Measurements from ENCODE around the gene PRR5. TPM values are rescaled to one million over a fixed set of nuclear protein-coding genes. Genes with fewer than 3 reads are reported as not detected.
A peak's percentile ranks its signal among the peaks of the same experiment; 100 is the strongest.

The PRR5 gene
- total and polyA plus RNA-seq, 2 donors, result 5.9 to 16.2 TPM

GRCh38 chr22:44724416-44724815 is 22.4 kb downstream of the PRR5 start:
- H3K4me1 ChIP-seq (ENCODE audit: control insufficient read depth in 2 of 2, insufficient read depth in 2 of 2, low read length in 2 of 2), result peaks cover 2 to 27% of the 10 kb centered on the region in 2 donors
- WGBS, result 97% methylated on average over 6 of the region's 6 CpGs
- peaks cover 0 to 13% of the 10 kb centered on the region in 2 donors for H3K36me3 ChIP-seq (ENCODE audit: control insufficient read depth in 2 of 2, insufficient read depth in 2 of 2, low read length in 1 of 2)
- no peak overlapping the region for H3K27ac ChIP-seq (ENCODE audit: low read depth in 1 of 2, low read length in 1 of 2)
- H3K9me3 ChIP-seq (ENCODE audit: control insufficient read depth in 2 of 2, insufficient read depth in 1 of 2, low read length in 1 of 2), result no peaks in the 10 kb centered on the region
- H3K27me3 ChIP-seq (ENCODE audit: control insufficient read depth in 2 of 2, insufficient read depth in 1 of 2, low read length in 1 of 2), result no peaks in the 10 kb centered on the region
- no peak for DNase-seq (ENCODE audit: low read depth in 6 of 9, low spot score in 9 of 9)
- no peak overlapping the region for H3K4me3 ChIP-seq (ENCODE audit: low read length in 2 of 2)

GRCh38 chr22:44724859-44725258 is 22.9 kb downstream of the PRR5 start:
- Histone ChIP-seq H3K27me3 (ENCODE audit: control insufficient read depth in 2 of 2, insufficient read depth in 1 of 2, low read length in 1 of 2) (peaks cover 0 to 2% of the 10 kb centered on the region in 2 donors), H3K27ac (ENCODE audit: low read depth in 1 of 2, low read length in 1 of 2) (no peak overlapping the region), H3K4me1 (ENCODE audit: control insufficient read depth in 2 of 2, insufficient read depth in 2 of 2, low read length in 2 of 2) (peaks cover 5 to 27% of the 10 kb centered on the region in 2 donors), H3K36me3 (ENCODE audit: control insufficient read depth in 2 of 2, insufficient read depth in 2 of 2, low read length in 1 of 2) (peaks cover 0 to 13% of the 10 kb centered on the region in 2 donors), H3K4me3 (ENCODE audit: low read length in 2 of 2) (no peak overlapping the region), H3K9me3 (ENCODE audit: control insufficient read depth in 2 of 2, insufficient read depth in 1 of 2, low read length in 1 of 2) (no peaks in the 10 kb centered on the region)
- WGBS, result 95% methylated on average over 8 of the region's 8 CpGs
- DNase-seq (ENCODE audit: low read depth in 6 of 9, low spot score in 9 of 9), result no peak

- peaks cover 0 to 11% of the 10 kb centered on the region in 2 donors for H3K36me3 ChIP-seq (ENCODE audit: control insufficient read depth in 2 of 2, insufficient read depth in 2 of 2, low read length in 1 of 2)
- DNase-seq (ENCODE audit: low read depth in 6 of 9, low spot score in 9 of 9), result no peak
These were observed 24.4 kb downstream of the PRR5 start for GRCh38 chr22:44726439-44726838.

GRCh38 chr22:44727148-44727547 is 25.1 kb downstream of the PRR5 start:
- WGBS, result 97% methylated on average over 21 of the region's 21 CpGs
- no peak for DNase-seq (ENCODE audit: low read depth in 6 of 9, low spot score in 9 of 9)
- Histone ChIP-seq H3K27ac (ENCODE audit: low read depth in 1 of 2, low read length in 1 of 2) (no peak overlapping the region), H3K4me3 (ENCODE audit: low read length in 2 of 2) (no peak overlapping the region), H3K36me3 (ENCODE audit: control insufficient read depth in 2 of 2, insufficient read depth in 2 of 2, low read length in 1 of 2) (peaks cover 0 to 11% of the 10 kb centered on the region in 2 donors), H3K9me3 (ENCODE audit: control insufficient read depth in 2 of 2, insufficient read depth in 1 of 2, low read length in 1 of 2) (peaks cover 0 to 3% of the 10 kb centered on the region in 2 donors), H3K27me3 (ENCODE audit: control insufficient read depth in 2 of 2, insufficient read depth in 1 of 2, low read length in 1 of 2) (peaks cover 0 to 2% of the 10 kb centered on the region in 2 donors), H3K4me1 (ENCODE audit: control insufficient read depth in 2 of 2, insufficient read depth in 2 of 2, low read length in 2 of 2) (peaks cover 5 to 22% of the 10 kb centered on the region in 2 donors)

More at GRCh38 chr22:44726439-44726838, 24.4 kb downstream of the PRR5 start:
- WGBS, result 98% methylated on average over 11 of the region's 11 CpGs
- H3K27me3 ChIP-seq (ENCODE audit: control insufficient read depth in 2 of 2, insufficient read depth in 1 of 2, low read length in 1 of 2), result peaks cover 0 to 2% of the 10 kb centered on the region in 2 donors
- H3K9me3 ChIP-seq (ENCODE audit: control insufficient read depth in 2 of 2, insufficient read depth in 1 of 2, low read length in 1 of 2), result peaks cover 0 to 3% of the 10 kb centered on the region in 2 donors
- no peak overlapping the region for H3K4me3 ChIP-seq (ENCODE audit: low read length in 2 of 2)
- H3K27ac ChIP-seq (ENCODE audit: low read depth in 1 of 2, low read length in 1 of 2), result no peak overlapping the region
- peaks cover 5 to 22% of the 10 kb centered on the region in 2 donors for H3K4me1 ChIP-seq (ENCODE audit: control insufficient read depth in 2 of 2, insufficient read depth in 2 of 2, low read length in 2 of 2)

- peaks cover 0 to 11% of the 10 kb centered on the region in 2 donors for H3K36me3 ChIP-seq (ENCODE audit: control insufficient read depth in 2 of 2, insufficient read depth in 2 of 2, low read length in 1 of 2)
- H3K27me3 ChIP-seq (ENCODE audit: control insufficient read depth in 2 of 2, insufficient read depth in 1 of 2, low read length in 1 of 2), result peaks cover 0 to 2% of the 10 kb centered on the region in 2 donors
- 88% methylated on average over 13 of the region's 13 CpGs for WGBS
- H3K9me3 ChIP-seq (ENCODE audit: control insufficient read depth in 2 of 2, insufficient read depth in 1 of 2, low read length in 1 of 2), result peaks cover 0 to 3% of the 10 kb centered on the region in 2 donors
- H3K27ac ChIP-seq (ENCODE audit: low read depth in 1 of 2, low read length in 1 of 2), result no peak overlapping the region
- H3K4me1 ChIP-seq (ENCODE audit: control insufficient read depth in 2 of 2, insufficient read depth in 2 of 2, low read length in 2 of 2), result peaks cover 5 to 22% of the 10 kb centered on the region in 2 donors
- DNase-seq (ENCODE audit: low read depth in 6 of 9, low spot score in 9 of 9), result no peak
- no peak overlapping the region for H3K4me3 ChIP-seq (ENCODE audit: low read length in 2 of 2)
These were observed 25.7 kb downstream of the PRR5 start for GRCh38 chr22:44727709-44728108.

GRCh38 chr22:44728761-44729324 is 26.8 kb downstream of the PRR5 start:
- Histone ChIP-seq H3K27me3 (ENCODE audit: control insufficient read depth in 2 of 2, insufficient read depth in 1 of 2, low read length in 1 of 2) (peaks cover 0 to 2% of the 10 kb centered on the region in 2 donors), H3K27ac (ENCODE audit: low read depth in 1 of 2, low read length in 1 of 2) (no peak overlapping the region), H3K36me3 (ENCODE audit: control insufficient read depth in 2 of 2, insufficient read depth in 2 of 2, low read length in 1 of 2) (peaks cover 0 to 11% of the 10 kb centered on the region in 2 donors), H3K4me1 (ENCODE audit: control insufficient read depth in 2 of 2, insufficient read depth in 2 of 2, low read length in 2 of 2) (peaks cover 5 to 22% of the 10 kb centered on the region in 2 donors), H3K9me3 (ENCODE audit: control insufficient read depth in 2 of 2, insufficient read depth in 1 of 2, low read length in 1 of 2) (peaks cover 0 to 3% of the 10 kb centered on the region in 2 donors), H3K4me3 (ENCODE audit: low read length in 2 of 2) (no peak overlapping the region)
- WGBS, result 85% methylated on average over 21 of the region's 21 CpGs
- no peak for DNase-seq (ENCODE audit: low read depth in 6 of 9, low spot score in 9 of 9)

- H3K4me3 ChIP-seq (ENCODE audit: low read length in 2 of 2), result no peak overlapping the region
- peaks cover 0 to 3% of the 10 kb centered on the region in 2 donors for H3K9me3 ChIP-seq (ENCODE audit: control insufficient read depth in 2 of 2, insufficient read depth in 1 of 2, low read length in 1 of 2)
- peaks cover 0 to 2% of the 10 kb centered on the region in 2 donors for H3K27me3 ChIP-seq (ENCODE audit: control insufficient read depth in 2 of 2, insufficient read depth in 1 of 2, low read length in 1 of 2)
- peaks cover 0 to 11% of the 10 kb centered on the region in 2 donors for H3K36me3 ChIP-seq (ENCODE audit: control insufficient read depth in 2 of 2, insufficient read depth in 2 of 2, low read length in 1 of 2)
- peak overlapping the region in 1 of 2 donors; percentile 26 for H3K27ac ChIP-seq (ENCODE audit: low read depth in 1 of 2, low read length in 1 of 2)
- H3K4me1 ChIP-seq (ENCODE audit: control insufficient read depth in 2 of 2, insufficient read depth in 2 of 2, low read length in 2 of 2), result peaks cover 5 to 22% of the 10 kb centered on the region in 2 donors
- DNase-seq (ENCODE audit: low read depth in 6 of 9, low spot score in 9 of 9), result peak in 3 of 9 donors; percentile 23 to 45 (median 28)
- 41% methylated on average over 39 of the region's 39 CpGs for WGBS
These were observed 27.5 kb downstream of the PRR5 start for GRCh38 chr22:44729391-44730021.

GRCh38 chr22:44730022-44730393 is 28.0 kb downstream of the PRR5 start:
- Histone ChIP-seq H3K27ac (ENCODE audit: low read depth in 1 of 2, low read length in 1 of 2) (no peak overlapping the region), H3K4me3 (ENCODE audit: low read length in 2 of 2) (no peak overlapping the region), H3K4me1 (ENCODE audit: control insufficient read depth in 2 of 2, insufficient read depth in 2 of 2, low read length in 2 of 2) (peaks cover 5 to 22% of the 10 kb centered on the region in 2 donors), H3K36me3 (ENCODE audit: control insufficient read depth in 2 of 2, insufficient read depth in 2 of 2, low read length in 1 of 2) (peaks cover 0 to 11% of the 10 kb centered on the region in 2 donors), H3K9me3 (ENCODE audit: control insufficient read depth in 2 of 2, insufficient read depth in 1 of 2, low read length in 1 of 2) (peaks cover 0 to 3% of the 10 kb centered on the region in 2 donors), H3K27me3 (ENCODE audit: control insufficient read depth in 2 of 2, insufficient read depth in 1 of 2, low read length in 1 of 2) (peaks cover 0 to 2% of the 10 kb centered on the region in 2 donors)
- no peak for DNase-seq (ENCODE audit: low read depth in 6 of 9, low spot score in 9 of 9)
- WGBS, result 74% methylated on average over 14 of the region's 14 CpGs
